PC-3 (cell line): ENCODE results near the gene HDHD5.

Experiments used
- EZH2phosphoT487 ChIP-seq: fragments of 300-600 bp; sonication (generic); IDR thresholded peaks from 2 replicates; pipeline ENCODE4 v1.6.1; 2018; ENCODE audit warnings: mild to moderate bottlenecking, antibody characterized with exemption, low read length, borderline replicate concordance
- TF ChIP-seq, protein P1 (sequence below): fragments of 300-600 bp; sonication (generic); conservative IDR thresholded peaks from 2 replicates; pipeline ENCODE4 v1.5.1; 2017; ENCODE audit warnings: antibody characterized with exemption, low read depth, mild to moderate bottlenecking, low read length

DNA sequence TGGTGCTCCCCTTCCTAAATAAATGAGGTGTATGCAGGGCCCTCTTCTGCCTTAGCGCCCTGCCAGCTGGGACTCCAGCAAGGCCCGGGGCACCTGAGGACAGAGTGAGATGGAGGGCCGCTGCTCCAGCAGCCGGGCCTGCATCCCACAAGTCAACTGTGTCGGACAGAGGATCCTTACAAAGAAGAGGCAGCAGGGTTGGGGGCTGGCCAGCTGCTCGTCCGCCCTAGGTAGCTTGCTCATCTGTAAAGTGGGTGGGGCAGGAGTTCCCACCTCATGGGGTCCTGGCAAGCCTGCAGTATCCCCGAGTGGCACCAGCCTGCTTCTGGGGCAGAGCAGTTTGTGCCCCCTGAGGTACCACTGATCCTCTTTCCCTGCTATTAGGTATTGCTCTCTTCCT is 45.5 kb downstream of the HDHD5 start:
- TF ChIP-seq, protein P1, sequence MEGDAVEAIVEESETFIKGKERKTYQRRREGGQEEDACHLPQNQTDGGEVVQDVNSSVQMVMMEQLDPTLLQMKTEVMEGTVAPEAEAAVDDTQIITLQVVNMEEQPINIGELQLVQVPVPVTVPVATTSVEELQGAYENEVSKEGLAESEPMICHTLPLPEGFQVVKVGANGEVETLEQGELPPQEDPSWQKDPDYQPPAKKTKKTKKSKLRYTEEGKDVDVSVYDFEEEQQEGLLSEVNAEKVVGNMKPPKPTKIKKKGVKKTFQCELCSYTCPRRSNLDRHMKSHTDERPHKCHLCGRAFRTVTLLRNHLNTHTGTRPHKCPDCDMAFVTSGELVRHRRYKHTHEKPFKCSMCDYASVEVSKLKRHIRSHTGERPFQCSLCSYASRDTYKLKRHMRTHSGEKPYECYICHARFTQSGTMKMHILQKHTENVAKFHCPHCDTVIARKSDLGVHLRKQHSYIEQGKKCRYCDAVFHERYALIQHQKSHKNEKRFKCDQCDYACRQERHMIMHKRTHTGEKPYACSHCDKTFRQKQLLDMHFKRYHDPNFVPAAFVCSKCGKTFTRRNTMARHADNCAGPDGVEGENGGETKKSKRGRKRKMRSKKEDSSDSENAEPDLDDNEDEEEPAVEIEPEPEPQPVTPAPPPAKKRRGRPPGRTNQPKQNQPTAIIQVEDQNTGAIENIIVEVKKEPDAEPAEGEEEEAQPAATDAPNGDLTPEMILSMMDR: no peak
- no peak for TF ChIP-seq EZH2phosphoT487
